ENCODE data around the gene SHLD2.
"Not testable (repeated sequence)": the region's sequence is repeated elsewhere in the genome, so short reads cannot be mapped to it uniquely, and the experiment has no call there.

- TF ChIP-seq CTCF, POLR2A (IDR thresholded peaks at IDR 0.05): not testable (repeated sequence)
Observed at GRCh38 chr10:87127607-87128156, 32.7 kb downstream of the SHLD2 start.

Measured in heart left ventricle (tissue), 13 donors.